Gastrocnemius medialis (tissue), 4 donors: Measurements from ENCODE around the gene VPS26A. TPM values are rescaled to one million over a fixed set of nuclear protein-coding genes. Genes with fewer than 3 reads are reported as not detected.

Source experiments
- ATAC-seq, 2 donors: fragments of 150-250 bp; one replicate each; pipeline ENCODE4 v1.9.1; 2016
- DNase-seq, 2 donors: peaks; one replicate each; pipeline ENCODE4 v3.0.0-alpha.2; 2019
- H3K27ac ChIP-seq, 4 donors: fragments of 200-600 bp; sonication (generic); 1 replicate in 1 of 4; 2 replicates in 3 of 4; pipeline ENCODE4 v1.5.1; 2016 to 2018; ENCODE audit warnings: mild to moderate bottlenecking in 2 of 4, moderate library complexity in 1 of 4
- H3K27me3 ChIP-seq, 3 donors: fragments of 200-600 bp; sonication (generic) in 2 of 3; 1 replicate in 1 of 3; 2 replicates in 2 of 3; pipeline versions ENCODE4 v1.5.1 to v1.6.0; 2016 to 2019; ENCODE audit warnings: mild to moderate bottlenecking in 1 of 3, moderate library complexity in 1 of 3
- H3K36me3 ChIP-seq, 2 donors: fragments of 200-600 bp; sonication (generic) in 1 of 2; one replicate each; pipeline ENCODE4 v1.5.1; 2017 to 2018
- H3K4me1 ChIP-seq, 2 donors: fragments of 200-600 bp; sonication (generic) in 1 of 2; one replicate each; pipeline ENCODE4 v1.5.1; 2016 to 2017; ENCODE audit warnings: mild to moderate bottlenecking in 2 of 2
- H3K4me3 ChIP-seq, 4 donors: fragments of 200-600 bp; sonication (generic) in 3 of 4; 1 replicate in 1 of 4; 2 replicates in 3 of 4; pipeline ENCODE4 v1.5.1; 2016 to 2019; ENCODE audit warnings: mild to moderate bottlenecking in 2 of 4
- H3K9me3 ChIP-seq, 3 donors: fragments of 200-600 bp; sonication (generic) in 2 of 3; 1 replicate in 1 of 3; 2 replicates in 2 of 3; pipeline ENCODE4 v1.5.1; 2016 to 2019
- POLR2A ChIP-seq, 2 donors: fragments of 450-650 bp; IDR thresholded peaks; one replicate each; pipeline ENCODE4 v1.6.1; 2017; ENCODE audit warnings: antibody characterized with exemption in 2 of 2, mild to moderate bottlenecking in 2 of 2, moderate library complexity in 2 of 2
- in situ Hi-C, 4 donors: fragments of 200-750 bp; cut with MboI; loops; one replicate each; pipeline versions ENCODE4 v1.15.0 to v1.8.0; 2017; ENCODE audit warnings: low sequenced_read_pairs in 4 of 4
- intact Hi-C: fragments of 100-400 bp; cut with DNase I; formaldehyde crosslinking; loops from one replicate; pipeline ENCODE4 v1.15.1; 2023; ENCODE audit warnings: low total_unique reads
- total RNA-seq, 4 donors: library from RNA; depleted of rRNA; stranded (reverse); fragments of >200 nt; gene quantifications; one replicate each; pipeline versions ENCODE4 v1.1.0 to v1.2.3, GENCODE V29; 2016
- TF ChIP-seq, protein P1 (sequence below), 5 experiments: fragments of 450-650 bp in 3 of 5; fragments of 200-600 bp in 2 of 5; sonication (generic) in 2 of 5; IDR thresholded peaks in 4 of 5; conservative IDR thresholded peaks in 1 of 5; 1 replicate in 4 of 5; 2 replicates in 1 of 5; pipeline ENCODE4 v1.5.1; 2016 to 2019; ENCODE audit warnings: antibody characterized with exemption in 5 of 5, mild to moderate bottlenecking in 3 of 5, moderate library complexity in 3 of 5

Gene VPS26A
- total RNA-seq, 4 donors from 2014 or later, result 21.0 to 31.1 (median 25.4) TPM

DNA sequence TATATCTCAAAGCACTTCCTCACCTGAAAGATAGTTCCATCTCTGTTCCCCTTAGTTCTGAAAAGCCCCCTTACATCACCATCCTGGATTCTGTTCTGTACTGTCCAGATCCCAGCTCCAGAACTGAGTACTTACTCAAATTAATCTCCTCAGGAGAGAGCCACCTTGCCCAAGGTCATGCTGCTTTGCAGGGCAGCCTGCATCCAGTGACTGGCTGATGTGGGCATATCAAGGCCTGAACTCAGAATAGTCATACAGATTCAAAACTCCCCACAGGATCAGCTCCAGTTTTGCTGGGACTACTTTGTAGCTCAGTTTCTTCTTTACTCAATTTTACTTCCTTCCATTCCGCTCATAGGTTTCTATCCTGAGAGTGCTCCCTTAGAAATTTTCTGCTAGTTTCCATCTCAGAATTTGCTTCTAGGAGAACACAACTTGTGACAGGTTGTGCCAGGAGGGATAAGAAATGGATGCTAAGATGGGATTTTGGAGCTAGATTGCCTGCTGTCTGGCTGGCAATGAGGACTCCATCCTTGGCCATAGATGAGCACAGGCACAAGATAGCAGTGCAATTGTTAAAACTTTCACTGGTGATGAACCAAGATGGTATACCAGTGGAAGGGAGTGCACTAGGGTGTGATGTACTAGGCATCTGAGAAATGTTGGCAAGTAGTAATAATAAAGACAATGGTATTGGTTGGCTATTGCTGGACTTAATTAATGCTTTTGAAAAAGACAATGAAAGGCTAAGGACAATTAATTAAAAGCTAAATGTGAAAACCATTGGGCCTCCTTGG, 18.8 kb upstream of the VPS26A start:
- ATAC-seq (no peak), DNase-seq (no peak)
- Histone ChIP-seq H3K4me1 (no peaks in the 10 kb centered on the region), H3K36me3 (no peaks in the 10 kb centered on the region), H3K27ac (no peak overlapping the region), H3K4me3 (no peak overlapping the region), H3K9me3 (no peaks in the 10 kb centered on the region), H3K27me3 (no peaks in the 10 kb centered on the region)
- no peak for TF ChIP-seq POLR2A (IDR thresholded peaks at IDR 0.05)
- TF ChIP-seq, protein P1, sequence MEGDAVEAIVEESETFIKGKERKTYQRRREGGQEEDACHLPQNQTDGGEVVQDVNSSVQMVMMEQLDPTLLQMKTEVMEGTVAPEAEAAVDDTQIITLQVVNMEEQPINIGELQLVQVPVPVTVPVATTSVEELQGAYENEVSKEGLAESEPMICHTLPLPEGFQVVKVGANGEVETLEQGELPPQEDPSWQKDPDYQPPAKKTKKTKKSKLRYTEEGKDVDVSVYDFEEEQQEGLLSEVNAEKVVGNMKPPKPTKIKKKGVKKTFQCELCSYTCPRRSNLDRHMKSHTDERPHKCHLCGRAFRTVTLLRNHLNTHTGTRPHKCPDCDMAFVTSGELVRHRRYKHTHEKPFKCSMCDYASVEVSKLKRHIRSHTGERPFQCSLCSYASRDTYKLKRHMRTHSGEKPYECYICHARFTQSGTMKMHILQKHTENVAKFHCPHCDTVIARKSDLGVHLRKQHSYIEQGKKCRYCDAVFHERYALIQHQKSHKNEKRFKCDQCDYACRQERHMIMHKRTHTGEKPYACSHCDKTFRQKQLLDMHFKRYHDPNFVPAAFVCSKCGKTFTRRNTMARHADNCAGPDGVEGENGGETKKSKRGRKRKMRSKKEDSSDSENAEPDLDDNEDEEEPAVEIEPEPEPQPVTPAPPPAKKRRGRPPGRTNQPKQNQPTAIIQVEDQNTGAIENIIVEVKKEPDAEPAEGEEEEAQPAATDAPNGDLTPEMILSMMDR (IDR thresholded peaks at IDR 0.05 in 4 of 5, conservative IDR thresholded peaks at IDR 0.05 in 1 of 5), result no peak
- in situ Hi-C loops (no loop called here), intact Hi-C loops (no loop called here)

- in situ Hi-C loops, result no loop called here
- H3K9me3 ChIP-seq, result no peaks in the 10 kb centered on the region
Measured at GRCh38 chr10:69107176-69107490, 16.8 kb upstream of the VPS26A start.

GRCh38 chr10:69107699-69108098, 16.3 kb upstream of the VPS26A start:
- H3K36me3 ChIP-seq, result no peaks in the 10 kb centered on the region
- no peaks in the 10 kb centered on the region for H3K4me1 ChIP-seq
- no peaks in the 10 kb centered on the region for H3K9me3 ChIP-seq
- no peak overlapping the region for H3K27ac ChIP-seq
- no peaks in the 10 kb centered on the region for H3K27me3 ChIP-seq
- H3K4me3 ChIP-seq, result no peak overlapping the region
- DNase-seq (no peak), ATAC-seq (no peak)
- intact Hi-C loops (no loop called here), in situ Hi-C loops (no loop called here)
- TF ChIP-seq, protein P1 (IDR thresholded peaks at IDR 0.05 in 4 of 5, conservative IDR thresholded peaks at IDR 0.05 in 1 of 5), result no peak
- TF ChIP-seq POLR2A (IDR thresholded peaks at IDR 0.05), result no peak

More at GRCh38 chr10:69107176-69107490, 16.8 kb upstream of the VPS26A start:
- TF ChIP-seq, protein P1 (IDR thresholded peaks at IDR 0.05 in 4 of 5, conservative IDR thresholded peaks at IDR 0.05 in 1 of 5), result no peak
- TF ChIP-seq POLR2A (IDR thresholded peaks at IDR 0.05), result no peak
- H3K36me3 ChIP-seq, result no peaks in the 10 kb centered on the region
- no peak for ATAC-seq
- no peak overlapping the region for H3K4me3 ChIP-seq
- no peaks in the 10 kb centered on the region for H3K27me3 ChIP-seq
- no peaks in the 10 kb centered on the region for H3K4me1 ChIP-seq
- intact Hi-C loops, result no loop called here
- H3K27ac ChIP-seq, result no peak overlapping the region
- DNase-seq, result no peak

GRCh38 chr10:69119896-69120295, 4.1 kb upstream of the VPS26A start:
- H3K27ac ChIP-seq, result no peak overlapping the region
- no peaks in the 10 kb centered on the region for H3K36me3 ChIP-seq
- TF ChIP-seq, protein P1 (IDR thresholded peaks at IDR 0.05 in 4 of 5, conservative IDR thresholded peaks at IDR 0.05 in 1 of 5), result no peak
- no peak for TF ChIP-seq POLR2A (IDR thresholded peaks at IDR 0.05)
- H3K4me3 ChIP-seq, result no peak overlapping the region
- no peak for ATAC-seq
- no peaks in the 10 kb centered on the region for H3K9me3 ChIP-seq
- intact Hi-C loops, result no loop called here
- no peak for DNase-seq
- in situ Hi-C loops, result loop anchor here in 1 of 4 donors (10.0 kb wide), 1 partner anchor 55 kb away; no protein-coding TSS in a partner anchor
- H3K27me3 ChIP-seq, result no peaks in the 10 kb centered on the region
- H3K4me1 ChIP-seq, result peaks cover 7% of the 10 kb centered on the region in 2 donors
